SK-N-SH (cell line): ENCODE data around the gene SMPD2. TPM values are rescaled to one million over a fixed set of nuclear protein-coding genes. Genes with fewer than 3 reads are reported as not detected.

Source experiments
- CTCF ChIA-PET: fragments of 300-600, 350-600 bp; formaldehyde crosslinking; extraction: SDS; loops from one replicate; lab custom pipeline; 2021; lab: Yijun Ruan, JAX
- POLR2A ChIA-PET: fragments of 350-600 bp; sonication (Branson Sonifier 250); formaldehyde crosslinking; extraction: SDS; loops from one replicate; lab custom pipeline; 2020; ENCODE audit warnings: antibody characterized with exemption, inconsistent platforms; lab: Yijun Ruan, JAX
- DNase-seq: peaks from one replicate; pipeline ENCODE4 v3.0.0; 2012
- H2AFZ ChIP-seq: fragments of 200-600 bp; sonication (generic); 2 replicates; pipeline ENCODE4 v1.8.1; 2016; ENCODE audit warnings: antibody characterized with exemption, mild to moderate bottlenecking, low read depth
- H3F3A ChIP-seq: fragments of 200-600 bp; sonication (generic); replicated peaks from 2 replicates; pipeline ENCODE3; 2016; ENCODE audit warnings: antibody characterized with exemption, mild to moderate bottlenecking; ENCODE audit not compliant: insufficient read depth
- H3K27ac ChIP-seq, 2 experiments: fragments of 200-500 bp in 1 of 2; fragments of 200-600 bp in 1 of 2; sonication (Bioruptor generic) in 1 of 2; sonication (generic), shearing (Covaris generic) in 1 of 2; 2 replicates each; pipeline versions ENCODE4 v1.5.1 to v1.6.1; 2014 to 2016; ENCODE audit warnings: low read depth in 2 of 2, inconsistent platforms in 1 of 2, low read length in 1 of 2, mild to moderate bottlenecking in 1 of 2, mixed read lengths in 1 of 2
- H3K27me3 ChIP-seq: fragments of 200-600 bp; sonication (generic), shearing (Covaris generic); 2 replicates; pipeline ENCODE4 v1.6.1; 2016; ENCODE audit warnings: mixed run types; ENCODE audit not compliant: insufficient read depth
- H3K36me3 ChIP-seq, 2 experiments: fragments of 200-500 bp in 1 of 2; fragments of 200-600 bp in 1 of 2; sonication (Bioruptor generic) in 1 of 2; sonication (generic) in 1 of 2; replicated peaks in 1 of 2; 2 replicates each; pipeline versions ENCODE3 to v1.5.1; 2014 to 2016; ENCODE audit warnings: low read length in 1 of 2, mild to moderate bottlenecking in 1 of 2; ENCODE audit not compliant: insufficient read depth in 2 of 2, control insufficient read depth in 1 of 2
- H3K4me1 ChIP-seq, 2 experiments: fragments of 200-500 bp in 1 of 2; fragments of 200-600 bp in 1 of 2; sonication (Bioruptor generic) in 1 of 2; sonication (generic), shearing (Covaris generic) in 1 of 2; 2 replicates each; pipeline versions ENCODE4 v1.5.1 to v1.6.1; 2014 to 2016; ENCODE audit warnings: low read depth in 1 of 2, low read length in 1 of 2, mixed run types in 1 of 2; ENCODE audit not compliant: insufficient read depth in 2 of 2, control insufficient read depth in 1 of 2
- H3K4me2 ChIP-seq: fragments of 200-600 bp; sonication (generic), shearing (Covaris generic); 2 replicates; pipeline ENCODE4 v1.6.1; 2017; ENCODE audit warnings: mixed run types
- H3K4me3 ChIP-seq, 2 experiments: fragments of 200-500 bp in 1 of 2; fragments of 200-600 bp in 1 of 2; sonication (Bioruptor generic) in 1 of 2; sonication (generic), shearing (Covaris generic) in 1 of 2; 2 replicates each; pipeline versions ENCODE4 v1.5.1 to v1.8.1; 2014 to 2016; ENCODE audit warnings: low read depth in 2 of 2, inconsistent platforms in 1 of 2, low read length in 1 of 2, mild to moderate bottlenecking in 1 of 2, mixed read lengths in 1 of 2, moderate library complexity in 1 of 2
- H3K79me2 ChIP-seq: fragments of 200-600 bp; sonication (generic); 2 replicates; pipeline ENCODE4 v1.8.1; 2017; ENCODE audit warnings: mild to moderate bottlenecking; ENCODE audit not compliant: insufficient read depth
- H3K9ac ChIP-seq: fragments of 200-600 bp; sonication (generic); 2 replicates; pipeline ENCODE4 v1.6.1; 2017; ENCODE audit warnings: mixed run types
- H3K9me2 ChIP-seq: fragments of 200-600 bp; sonication (generic); 2 replicates; pipeline ENCODE4 v1.6.1; 2017; ENCODE audit warnings: mixed run types
- H3K9me3 ChIP-seq: fragments of 200-600 bp; sonication (generic); 2 replicates; pipeline ENCODE4 v1.6.1; 2017; ENCODE audit warnings: mixed run types, mild to moderate bottlenecking, moderate library complexity
- H4K20me1 ChIP-seq: fragments of 200-600 bp; sonication (generic); 2 replicates; pipeline ENCODE4 v1.6.1; 2017; ENCODE audit warnings: mild to moderate bottlenecking, mixed run types; ENCODE audit not compliant: insufficient read depth
- FOSL2 ChIP-seq: IDR thresholded peaks from 2 replicates; pipeline ENCODE4 v1.4.0; 2012; ENCODE audit warnings: low read depth, mild to moderate bottlenecking, moderate library complexity, borderline replicate concordance
- FOXJ3 ChIP-seq: sonication (generic); formaldehyde crosslinking; IDR thresholded peaks from 2 replicates; pipeline ENCODE4 v1.5.1; 2020; ENCODE audit warnings: mild to moderate bottlenecking, missing genetic modification reagents
- FOXM1 ChIP-seq: IDR thresholded peaks from 2 replicates; pipeline ENCODE4 v1.4.0; 2012; ENCODE audit warnings: low read depth, mild to moderate bottlenecking
- JUND ChIP-seq: IDR thresholded peaks from 2 replicates; pipeline ENCODE4 v1.4.0; 2012
- MEF2A ChIP-seq: IDR thresholded peaks from 2 replicates; pipeline ENCODE4 v1.4.0; 2012; ENCODE audit warnings: low read depth, borderline replicate concordance
- NFIC ChIP-seq: IDR thresholded peaks from 2 replicates; pipeline ENCODE4 v1.4.0; 2012; ENCODE audit warnings: borderline replicate concordance
- POLR2AphosphoS5 ChIP-seq: IDR thresholded peaks from 2 replicates; pipeline ENCODE4 v1.6.1; 2012; ENCODE audit warnings: low read depth, low read length
- RAD21 ChIP-seq: IDR thresholded peaks from 2 replicates; pipeline ENCODE4 v1.6.1; 2012; ENCODE audit warnings: mild to moderate bottlenecking, low read length
- RCOR1 ChIP-seq: fragments of 150-350 bp; IDR thresholded peaks from 2 replicates; pipeline ENCODE4 v1.6.1; 2017; ENCODE audit warnings: antibody characterized with exemption, low read length
- RXRA ChIP-seq: IDR thresholded peaks from 2 replicates; pipeline ENCODE4 v1.4.0; 2012; ENCODE audit warnings: low read depth, mild to moderate bottlenecking, borderline replicate concordance
- SIN3A ChIP-seq: IDR thresholded peaks from 2 replicates; pipeline ENCODE4 v1.6.1; 2012; ENCODE audit warnings: low read depth, mild to moderate bottlenecking, low read length, moderate library complexity, borderline replicate concordance
- SMC3 ChIP-seq: IDR thresholded peaks from 2 replicates; pipeline ENCODE4 v1.6.1; 2012; ENCODE audit warnings: low read depth, low read length, improper control_type of control experiment
- TCF12 ChIP-seq: IDR thresholded peaks from 2 replicates; pipeline ENCODE4 v1.4.0; 2012
- TEAD4 ChIP-seq: IDR thresholded peaks from 2 replicates; pipeline ENCODE4 v1.4.0; 2012; ENCODE audit warnings: mild to moderate bottlenecking, borderline replicate concordance; ENCODE audit not compliant: insufficient read depth
- WGBS: methylation state at CpG from one replicate; pipeline ENCODE4 v1.1.6; 2017; ENCODE audit warnings: low lambda C conversion rate; 5-methylcytosine and 5-hydroxymethylcytosine counted together
- polyA plus RNA-seq, 3 experiments: library from polyadenylated mRNA; depleted of rRNA; stranded (reverse); fragments of >200 nt; gene quantifications; 2 replicates each; pipeline ENCODE4 v1.2.3, GENCODE V29; 2012
- TF ChIP-seq, protein P1 (sequence below): fragments of 200-600 bp; sonication (generic); IDR thresholded peaks from 2 replicates; pipeline ENCODE4 v1.6.1; 2017; ENCODE audit warnings: antibody characterized with exemption, mild to moderate bottlenecking, moderate library complexity
- TF ChIP-seq, protein P2 (sequence below): fragments of 150-350 bp; IDR thresholded peaks from 2 replicates; pipeline ENCODE4 v1.6.1; 2016; ENCODE audit warnings: mild to moderate bottlenecking, low read depth, low read length
- TF ChIP-seq, protein P3 (sequence below): IDR thresholded peaks from 2 replicates; pipeline ENCODE4; 2012

Gene SMPD2
- polyA plus RNA-seq, 1 of the 3 experiments (the other 2 are of a cell fraction): 9.7 TPM

DNA sequence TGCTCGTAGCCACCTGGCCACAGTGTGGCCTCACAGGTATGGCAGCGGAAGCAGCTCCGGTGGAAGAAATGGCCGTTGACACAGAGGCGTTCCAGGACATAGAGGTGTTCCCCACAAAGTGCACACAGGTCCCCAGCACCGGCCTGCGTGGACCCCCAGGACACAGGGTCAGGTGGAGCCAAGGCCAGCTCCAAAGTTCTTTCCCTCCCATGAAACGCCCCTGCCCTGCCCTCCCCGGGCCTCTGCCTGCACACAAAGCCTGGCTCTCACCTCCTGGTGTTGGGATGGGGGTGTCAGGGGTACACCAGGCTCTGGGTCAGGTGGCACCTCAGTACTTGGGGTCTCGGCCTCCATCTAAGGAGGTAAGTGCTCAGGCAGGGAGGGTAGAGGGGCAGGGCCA lies 6.6 kb downstream of the SMPD2 start:
- no peak overlapping the region for H2AFZ ChIP-seq
- H3K36me3 ChIP-seq: peaks cover 8 to 56% of the 10 kb centered on the region in 2 experiments
- DNase-seq: no peak
- no peak overlapping the region for H3K4me3 ChIP-seq
- CTCF ChIA-PET: no interaction called here
- H3K27me3 ChIP-seq: no peaks in the 10 kb centered on the region
- no peaks in the 10 kb centered on the region for H3F3A ChIP-seq
- H4K20me1 ChIP-seq: no peaks in the 10 kb centered on the region
- POLR2A ChIA-PET: interaction anchor here (0.9 kb wide), 1 partner anchor 8 kb away, joined by 3 read pairs; the partner anchor contains the start of gene MICAL1
- TF ChIP-seq NFIC (no peak), TCF12 (no peak), TEAD4 (no peak), SIN3A (no peak), FOXJ3 (CRISPR knock-in tag) (no peak), FOXM1 (no peak), MEF2A (no peak), RXRA (no peak), JUND (no peak), FOSL2 (no peak), POLR2AphosphoS5 (no peak)
- TF ChIP-seq, protein P1, sequence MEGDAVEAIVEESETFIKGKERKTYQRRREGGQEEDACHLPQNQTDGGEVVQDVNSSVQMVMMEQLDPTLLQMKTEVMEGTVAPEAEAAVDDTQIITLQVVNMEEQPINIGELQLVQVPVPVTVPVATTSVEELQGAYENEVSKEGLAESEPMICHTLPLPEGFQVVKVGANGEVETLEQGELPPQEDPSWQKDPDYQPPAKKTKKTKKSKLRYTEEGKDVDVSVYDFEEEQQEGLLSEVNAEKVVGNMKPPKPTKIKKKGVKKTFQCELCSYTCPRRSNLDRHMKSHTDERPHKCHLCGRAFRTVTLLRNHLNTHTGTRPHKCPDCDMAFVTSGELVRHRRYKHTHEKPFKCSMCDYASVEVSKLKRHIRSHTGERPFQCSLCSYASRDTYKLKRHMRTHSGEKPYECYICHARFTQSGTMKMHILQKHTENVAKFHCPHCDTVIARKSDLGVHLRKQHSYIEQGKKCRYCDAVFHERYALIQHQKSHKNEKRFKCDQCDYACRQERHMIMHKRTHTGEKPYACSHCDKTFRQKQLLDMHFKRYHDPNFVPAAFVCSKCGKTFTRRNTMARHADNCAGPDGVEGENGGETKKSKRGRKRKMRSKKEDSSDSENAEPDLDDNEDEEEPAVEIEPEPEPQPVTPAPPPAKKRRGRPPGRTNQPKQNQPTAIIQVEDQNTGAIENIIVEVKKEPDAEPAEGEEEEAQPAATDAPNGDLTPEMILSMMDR: no peak
- TF ChIP-seq, protein P2, sequence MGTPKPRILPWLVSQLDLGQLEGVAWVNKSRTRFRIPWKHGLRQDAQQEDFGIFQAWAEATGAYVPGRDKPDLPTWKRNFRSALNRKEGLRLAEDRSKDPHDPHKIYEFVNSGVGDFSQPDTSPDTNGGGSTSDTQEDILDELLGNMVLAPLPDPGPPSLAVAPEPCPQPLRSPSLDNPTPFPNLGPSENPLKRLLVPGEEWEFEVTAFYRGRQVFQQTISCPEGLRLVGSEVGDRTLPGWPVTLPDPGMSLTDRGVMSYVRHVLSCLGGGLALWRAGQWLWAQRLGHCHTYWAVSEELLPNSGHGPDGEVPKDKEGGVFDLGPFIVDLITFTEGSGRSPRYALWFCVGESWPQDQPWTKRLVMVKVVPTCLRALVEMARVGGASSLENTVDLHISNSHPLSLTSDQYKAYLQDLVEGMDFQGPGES: no peak
- TF ChIP-seq, all 33 proteins: peak for 0
- no peaks in the 10 kb centered on the region for H3K9me2 ChIP-seq
- no peaks in the 10 kb centered on the region for H3K79me2 ChIP-seq
- no peak overlapping the region for H3K4me2 ChIP-seq
- H3K9ac ChIP-seq: no peak overlapping the region
- H3K27ac ChIP-seq: no peak overlapping the region
- 80% methylated on average over 6 of the region's 10 CpGs for WGBS
- H3K9me3 ChIP-seq: no peaks in the 10 kb centered on the region
- H3K4me1 ChIP-seq: peaks cover 0 to 9% of the 10 kb centered on the region in 2 experiments; a peak in 1 of 4 replicates

DNA sequence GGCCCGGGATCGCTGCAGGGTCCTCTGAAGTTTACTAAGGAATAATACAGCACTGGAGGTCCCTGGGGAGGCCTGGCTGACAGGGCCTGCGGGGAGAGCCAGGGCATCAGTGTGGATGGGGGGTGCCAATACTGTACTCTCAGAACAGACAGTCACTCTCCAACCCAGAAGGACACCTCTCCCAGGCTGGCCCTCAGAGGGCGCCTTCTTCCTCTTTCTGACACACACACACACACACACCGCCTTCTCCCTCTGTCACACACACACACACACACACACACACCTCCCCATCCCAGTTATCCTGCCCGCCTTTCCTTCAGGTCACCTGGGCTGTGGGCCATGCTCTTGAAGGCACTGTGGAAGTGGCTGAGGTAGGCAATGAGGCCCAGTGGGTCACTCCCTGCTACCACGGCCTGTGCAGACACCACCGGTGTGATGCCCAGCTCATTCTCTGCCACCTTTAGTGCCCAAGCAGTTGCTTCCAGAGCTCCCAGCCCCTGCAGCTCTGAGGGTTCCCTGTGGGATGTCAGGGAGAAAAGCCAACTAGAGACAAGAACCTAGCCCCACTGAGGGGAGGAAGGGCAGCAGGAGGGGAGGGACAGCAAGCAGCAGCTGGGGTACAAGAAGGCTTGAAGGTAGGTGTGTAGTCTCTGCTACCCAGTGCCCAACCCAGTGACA lies 7.5 kb downstream of the SMPD2 start:
- no peak overlapping the region; a peak in 1 of 4 replicates for H3K27ac ChIP-seq
- peaks cover 0 to under 1% of the 10 kb centered on the region in 2 experiments; a peak in 1 of 4 replicates for H3K4me1 ChIP-seq
- peaks cover 10 to 54% of the 10 kb centered on the region in 2 experiments for H3K36me3 ChIP-seq
- WGBS: 91% methylated on average over 8 of the region's 8 CpGs
- no peaks in the 10 kb centered on the region for H3F3A ChIP-seq
- no peak overlapping the region for H2AFZ ChIP-seq
- CTCF ChIA-PET: no interaction called here
- no peaks in the 10 kb centered on the region for H3K9me2 ChIP-seq
- H3K9me3 ChIP-seq: no peaks in the 10 kb centered on the region
- POLR2A ChIA-PET: interaction anchor here (0.7 to 1.5 kb wide), 2 partner anchors 7 to 16 kb away, joined by 3 to 5 read pairs; partner anchors contain the start of genes PPIL6 and SMPD2
- TF ChIP-seq RCOR1: no peak
- TF ChIP-seq POLR2AphosphoS5: no peak
- TF ChIP-seq RAD21: no peak
- TF ChIP-seq SMC3: no peak
- TF ChIP-seq TEAD4: no peak
- TF ChIP-seq, protein P3, sequence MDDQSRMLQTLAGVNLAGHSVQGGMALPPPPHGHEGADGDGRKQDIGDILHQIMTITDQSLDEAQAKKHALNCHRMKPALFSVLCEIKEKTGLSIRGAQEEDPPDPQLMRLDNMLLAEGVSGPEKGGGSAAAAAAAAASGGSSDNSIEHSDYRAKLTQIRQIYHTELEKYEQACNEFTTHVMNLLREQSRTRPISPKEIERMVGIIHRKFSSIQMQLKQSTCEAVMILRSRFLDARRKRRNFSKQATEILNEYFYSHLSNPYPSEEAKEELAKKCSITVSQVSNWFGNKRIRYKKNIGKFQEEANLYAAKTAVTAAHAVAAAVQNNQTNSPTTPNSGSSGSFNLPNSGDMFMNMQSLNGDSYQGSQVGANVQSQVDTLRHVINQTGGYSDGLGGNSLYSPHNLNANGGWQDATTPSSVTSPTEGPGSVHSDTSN: no peak
- H3K79me2 ChIP-seq: no peaks in the 10 kb centered on the region; the same call in 1 of the 2 replicates
- H3K27me3 ChIP-seq: no peaks in the 10 kb centered on the region
- H3K4me3 ChIP-seq: no peak overlapping the region
- no peaks in the 10 kb centered on the region for H4K20me1 ChIP-seq
- no peak overlapping the region for H3K9ac ChIP-seq
- H3K4me2 ChIP-seq: no peak overlapping the region
- DNase-seq: no peak
